GM21529 (cell line): Measurements from ENCODE around the gene DPEP3.
A peak's percentile ranks its signal among the peaks of the same experiment; 100 is the strongest.
"Not testable (repeated sequence)": the region's sequence is repeated elsewhere in the genome, so short reads cannot be mapped to it uniquely, and the experiment has no call there.

Experiments
- ATAC-seq: cut with Tn5 transposase; IDR thresholded peaks from one replicate; pipeline ENCODE4 v1.9.1; 2021; ENCODE audit not compliant: unreplicated experiment

The DPEP3 gene

DNA sequence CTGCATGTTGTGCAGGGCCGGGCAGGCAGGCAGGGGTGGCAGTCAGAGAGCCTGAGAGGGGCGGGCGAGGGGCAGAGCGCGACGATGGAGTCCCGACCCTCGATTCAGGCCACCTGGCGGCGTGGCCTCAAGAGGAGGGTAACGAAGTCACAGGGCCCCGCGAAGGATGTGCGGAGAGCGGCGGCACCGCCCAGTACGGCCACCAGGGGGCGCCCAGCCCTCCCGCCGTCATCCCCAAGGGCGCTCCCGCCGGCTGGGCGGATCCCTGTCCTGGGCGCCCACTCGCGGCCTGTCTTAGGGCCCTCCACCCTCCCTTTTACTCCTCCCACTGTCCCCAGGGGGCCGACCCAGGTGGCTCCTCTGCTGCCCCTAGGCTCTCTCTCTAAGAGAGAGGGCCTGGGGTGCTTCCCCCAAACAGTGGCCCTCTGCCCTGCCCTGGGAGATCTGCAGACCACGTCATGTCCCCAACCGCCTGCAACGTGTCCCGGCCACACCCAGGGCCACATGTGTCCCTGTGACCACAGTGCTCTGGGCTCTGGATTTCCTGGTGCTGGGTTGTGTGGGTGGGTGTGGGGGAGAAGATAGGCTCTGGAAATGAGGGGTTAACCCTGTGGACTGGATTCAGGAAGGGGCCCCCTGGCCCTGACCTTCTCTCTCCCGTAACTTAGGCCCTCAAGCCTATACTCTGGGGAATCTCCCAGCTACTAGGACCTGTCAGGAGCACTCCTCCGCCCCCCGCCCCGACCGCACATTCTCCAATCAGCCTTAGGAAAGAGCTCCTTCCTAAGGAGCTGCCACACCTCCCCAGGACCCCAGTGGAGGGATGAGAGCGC lies 13.1 kb upstream of the DPEP3 start:
- ATAC-seq: peak; percentile 69

DNA sequence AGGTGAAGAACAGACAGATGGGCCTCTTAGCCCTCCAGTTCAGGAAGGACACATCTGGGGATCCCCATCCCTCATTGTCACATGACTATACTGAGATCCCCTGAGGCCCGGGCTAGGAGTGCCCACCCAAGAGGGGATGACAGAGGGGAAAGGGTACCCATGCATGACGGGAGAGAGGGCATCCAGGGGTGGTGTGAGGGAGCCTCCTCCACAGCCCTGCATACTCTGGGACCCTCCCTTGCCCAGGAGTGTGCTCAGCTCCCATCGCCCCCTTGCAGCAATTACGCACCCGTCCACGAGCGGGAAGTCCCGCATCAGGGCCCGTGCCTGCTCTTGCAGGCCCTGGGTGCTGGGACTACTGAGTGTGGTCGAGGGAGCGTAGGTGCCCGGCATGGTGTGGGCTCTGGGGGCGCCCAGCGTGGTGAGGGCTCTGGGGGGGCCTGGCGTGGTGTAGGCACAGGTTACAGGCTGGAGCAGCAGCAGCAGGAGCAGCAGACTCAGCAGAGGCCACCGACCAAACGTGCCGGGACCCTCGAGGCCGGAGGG lies 12.4 kb upstream of the DPEP3 start:
- no peak for ATAC-seq

DNA sequence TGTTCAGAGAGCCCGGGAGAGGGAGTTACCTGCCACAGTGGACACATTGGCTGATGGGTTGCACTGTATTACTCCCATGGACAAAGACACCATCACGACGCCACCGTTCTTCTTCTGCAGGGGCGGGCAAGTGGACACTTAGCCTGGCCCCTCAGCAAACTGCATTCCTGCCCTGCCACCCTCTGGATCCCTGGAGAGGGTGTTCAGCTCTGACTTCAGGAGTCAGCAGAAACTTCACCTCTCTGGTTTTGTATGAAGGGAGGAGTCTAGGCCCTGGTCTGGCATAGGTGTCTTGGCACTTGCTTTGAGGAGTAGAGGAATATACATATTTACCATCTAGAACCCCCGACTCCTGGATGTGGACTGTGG lies 9.7 kb upstream of the DPEP3 start:
- ATAC-seq: no peak

DNA sequence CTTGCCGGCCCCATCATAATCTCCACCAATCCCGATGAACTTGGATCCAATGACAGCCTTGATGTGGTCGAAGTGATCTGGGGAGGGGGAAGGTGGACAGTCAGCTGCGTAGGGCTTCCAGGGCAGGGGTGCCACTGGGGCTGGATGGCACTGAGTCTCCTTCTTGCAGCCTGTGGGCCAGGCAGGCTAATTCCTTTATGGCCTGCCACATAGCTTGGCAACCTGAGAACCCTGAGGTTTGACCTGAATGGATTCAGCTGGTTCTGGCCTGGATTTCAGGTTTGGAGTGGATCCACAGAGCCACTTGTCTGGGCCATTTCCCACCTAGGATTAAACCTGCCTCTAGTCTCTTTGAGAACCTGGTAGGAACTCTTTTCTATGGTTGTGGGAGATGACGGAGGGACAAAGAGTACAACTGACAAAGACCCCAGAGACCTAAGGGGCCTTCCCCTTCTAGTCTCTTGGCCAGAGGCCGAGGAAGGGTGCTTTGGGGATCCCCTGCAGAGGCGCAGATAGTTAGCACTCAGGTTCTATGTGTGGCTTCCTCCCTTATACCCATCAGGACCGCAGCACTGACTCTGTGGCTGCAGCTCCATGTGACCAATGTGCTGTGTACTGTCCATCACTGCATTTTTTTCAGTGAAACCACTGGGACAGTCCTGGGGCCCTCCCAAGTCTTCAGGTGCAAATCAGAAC lies 9.2 kb upstream of the DPEP3 start:
- ATAC-seq: peak; percentile 29

DNA sequence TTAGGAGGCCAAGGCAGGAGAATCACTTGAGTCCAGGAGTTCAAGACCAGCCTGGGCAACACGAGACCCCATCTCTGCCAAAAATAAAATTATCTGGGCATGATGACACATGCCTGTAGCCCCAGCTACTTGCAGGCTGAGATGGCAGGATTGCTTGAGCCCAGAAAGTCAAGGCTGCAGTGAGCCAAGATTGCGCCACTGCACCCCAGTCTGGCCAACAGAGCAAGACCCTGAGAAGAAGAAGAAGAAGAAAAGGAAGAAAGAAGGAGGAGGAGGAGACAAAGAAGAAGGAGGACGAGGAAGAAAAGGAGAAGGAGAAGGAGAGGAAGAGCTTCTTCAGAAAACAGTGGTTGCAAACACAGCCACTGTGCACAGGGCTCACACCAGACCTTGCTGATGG lies 8.4 kb upstream of the DPEP3 start:
- no peak for ATAC-seq

DNA sequence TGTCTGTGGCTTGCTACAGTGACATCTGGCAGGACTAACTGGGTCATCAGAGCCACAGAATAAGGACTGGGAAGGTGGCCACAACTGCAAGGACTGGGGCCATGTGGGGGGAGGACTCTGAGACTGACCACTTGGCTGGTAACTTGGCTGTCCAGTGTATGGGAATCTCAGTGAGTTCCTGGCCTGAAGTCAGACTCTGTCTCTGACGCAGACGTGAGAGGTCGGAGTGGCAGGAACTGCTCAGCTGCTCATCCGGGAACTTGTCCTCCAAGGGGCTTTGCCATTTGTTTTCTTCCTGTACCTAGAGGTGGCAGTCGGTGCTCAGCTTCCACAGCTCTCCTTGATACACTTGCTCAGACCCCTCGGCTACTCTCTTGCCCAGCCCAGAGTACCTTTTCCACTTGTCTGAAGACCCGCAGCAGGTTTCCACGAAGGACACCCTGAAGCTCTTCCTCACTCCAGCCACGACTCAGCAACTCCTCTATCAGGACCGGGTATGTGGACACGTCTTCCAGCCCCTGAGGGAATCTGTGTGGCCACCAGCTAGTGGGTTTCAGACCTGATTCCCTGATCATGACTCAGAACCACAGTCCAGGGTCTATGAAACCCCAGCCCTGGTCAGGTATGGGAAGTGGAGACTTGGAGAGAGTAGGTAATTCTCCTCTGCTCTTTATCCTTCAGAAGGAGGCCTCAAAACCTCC lies 7.3 kb upstream of the DPEP3 start:
- ATAC-seq: no peak

DNA sequence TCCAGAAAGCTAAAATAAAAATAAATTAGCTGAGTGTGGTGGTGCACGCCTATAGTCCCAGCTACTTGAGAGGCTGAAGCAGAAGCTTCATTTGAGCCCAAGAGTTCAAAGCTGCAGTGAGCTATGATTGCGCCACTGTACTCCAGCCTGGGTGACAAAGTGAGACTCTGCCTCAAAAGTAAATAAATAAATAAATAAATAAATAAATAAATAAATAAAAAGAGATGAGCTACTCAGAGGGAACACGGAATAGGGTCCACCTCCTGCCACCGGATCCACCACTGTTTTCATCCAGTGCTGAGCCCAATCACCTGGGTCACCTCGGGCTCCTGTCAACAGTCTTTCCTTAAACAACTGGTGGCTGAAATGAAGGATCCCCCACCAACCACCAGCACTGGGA lies 6.7 kb upstream of the DPEP3 start:
- ATAC-seq: no peak

DNA sequence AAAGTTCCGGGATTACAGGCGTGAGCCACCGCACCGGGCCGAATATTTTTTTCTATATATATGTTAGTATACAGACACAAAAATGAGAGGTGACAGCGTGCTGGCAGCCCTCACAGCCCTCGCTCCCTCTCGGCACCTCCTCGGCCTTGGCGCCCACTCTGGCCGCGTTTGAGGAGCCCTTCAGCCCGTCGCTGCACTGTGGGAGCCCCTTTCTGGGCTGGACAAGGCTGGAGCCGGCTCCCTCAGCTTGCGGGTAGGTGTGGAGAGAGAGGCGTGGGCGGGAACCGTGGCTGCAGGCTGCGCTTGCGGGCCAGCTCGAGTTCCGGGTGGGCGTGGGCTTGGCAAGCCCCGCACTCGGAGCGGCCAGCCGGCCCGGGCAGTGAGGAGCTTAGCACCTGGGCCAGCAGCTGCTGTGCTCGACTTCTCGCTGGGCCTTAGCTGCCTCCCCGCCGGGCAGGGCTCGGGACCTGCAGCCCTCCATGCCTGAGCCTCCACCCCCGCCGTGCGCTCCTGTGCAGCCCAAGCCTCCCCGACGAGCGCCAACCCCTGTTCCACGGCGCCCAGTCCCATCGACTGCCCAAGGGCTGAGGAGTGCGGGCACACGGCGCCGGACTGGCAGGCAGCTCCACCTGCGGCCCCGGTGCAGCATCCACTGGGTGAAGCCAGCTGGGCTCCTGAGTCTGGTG lies 1.9 kb upstream of the DPEP3 start:
- no peak for ATAC-seq

DNA sequence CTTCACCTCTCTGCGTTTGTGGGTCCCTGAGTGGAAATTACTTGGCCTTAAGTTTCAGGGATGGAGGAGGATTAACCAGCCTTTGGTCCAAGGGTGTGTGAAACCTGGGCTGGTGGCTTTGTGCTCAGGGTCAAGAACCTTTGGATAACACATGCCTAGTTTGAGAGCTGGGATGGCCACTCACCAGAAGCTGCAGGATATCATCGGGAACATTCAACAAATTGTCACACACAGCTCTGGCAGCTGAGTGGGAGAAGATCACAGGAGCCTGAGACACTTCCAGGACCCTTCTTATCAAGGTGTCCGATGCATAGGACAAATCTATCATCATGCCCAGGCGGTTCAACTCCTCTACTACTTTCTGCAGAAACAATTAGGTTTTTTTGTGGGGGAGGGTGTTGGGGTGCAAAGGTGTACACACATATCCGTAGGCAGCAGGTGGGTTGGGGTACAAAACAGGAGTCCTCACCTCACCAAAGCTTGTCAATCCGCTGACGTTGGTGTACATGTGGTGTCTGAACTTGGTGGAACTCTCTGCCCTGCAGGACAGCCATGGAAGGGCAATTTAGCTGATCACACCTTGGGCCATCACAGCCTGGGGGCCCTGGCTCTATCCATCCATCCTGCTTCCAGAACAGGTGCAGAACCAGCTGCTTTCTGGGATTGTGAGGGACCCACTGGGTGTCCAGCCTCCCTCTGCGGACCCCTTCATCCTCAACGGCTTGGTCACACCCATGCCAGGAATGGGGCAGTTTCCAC lies 2.7 kb downstream of the DPEP3 start:
- ATAC-seq: no peak

DNA sequence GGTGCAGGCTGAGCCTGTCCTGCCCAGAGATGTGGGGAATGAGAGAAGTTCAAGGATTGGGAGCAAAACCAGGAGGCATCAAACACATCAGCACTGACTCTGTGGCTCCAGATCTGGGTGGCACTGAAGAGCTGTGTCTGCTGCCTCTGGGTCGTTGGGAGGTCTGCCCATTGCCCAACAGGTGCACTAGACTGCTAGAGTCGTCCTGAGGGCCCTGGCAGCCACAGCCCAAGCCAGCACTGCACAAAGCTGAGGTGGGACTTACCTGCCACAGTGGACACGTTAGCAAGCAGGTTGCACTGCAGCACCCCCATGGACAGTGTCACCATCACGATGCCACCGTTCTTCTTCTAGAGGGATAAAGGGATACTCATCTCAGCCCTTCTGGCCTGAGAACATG lies 3.3 kb downstream of the DPEP3 start:
- ATAC-seq: no peak

DNA sequence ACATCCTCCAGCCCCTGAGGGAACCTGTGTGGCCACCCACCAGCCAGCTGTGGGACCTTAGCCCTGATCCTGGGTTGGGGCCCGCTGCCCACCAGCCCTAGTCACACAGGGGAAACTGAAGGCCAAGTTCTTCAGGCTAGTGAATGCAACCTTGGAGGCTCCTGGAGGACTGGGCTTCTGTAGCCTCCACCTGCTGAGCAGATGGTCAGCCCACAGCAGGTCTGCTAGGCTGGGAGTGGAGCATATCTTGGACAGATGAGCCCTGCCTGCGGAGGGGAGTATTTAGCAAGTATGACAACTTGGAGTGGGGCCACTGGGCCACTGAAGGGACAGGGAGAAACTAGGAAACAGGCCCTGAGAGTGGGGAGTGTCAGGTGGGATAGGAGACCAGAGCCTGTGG lies 4.1 kb downstream of the DPEP3 start:
- no peak for ATAC-seq

DNA sequence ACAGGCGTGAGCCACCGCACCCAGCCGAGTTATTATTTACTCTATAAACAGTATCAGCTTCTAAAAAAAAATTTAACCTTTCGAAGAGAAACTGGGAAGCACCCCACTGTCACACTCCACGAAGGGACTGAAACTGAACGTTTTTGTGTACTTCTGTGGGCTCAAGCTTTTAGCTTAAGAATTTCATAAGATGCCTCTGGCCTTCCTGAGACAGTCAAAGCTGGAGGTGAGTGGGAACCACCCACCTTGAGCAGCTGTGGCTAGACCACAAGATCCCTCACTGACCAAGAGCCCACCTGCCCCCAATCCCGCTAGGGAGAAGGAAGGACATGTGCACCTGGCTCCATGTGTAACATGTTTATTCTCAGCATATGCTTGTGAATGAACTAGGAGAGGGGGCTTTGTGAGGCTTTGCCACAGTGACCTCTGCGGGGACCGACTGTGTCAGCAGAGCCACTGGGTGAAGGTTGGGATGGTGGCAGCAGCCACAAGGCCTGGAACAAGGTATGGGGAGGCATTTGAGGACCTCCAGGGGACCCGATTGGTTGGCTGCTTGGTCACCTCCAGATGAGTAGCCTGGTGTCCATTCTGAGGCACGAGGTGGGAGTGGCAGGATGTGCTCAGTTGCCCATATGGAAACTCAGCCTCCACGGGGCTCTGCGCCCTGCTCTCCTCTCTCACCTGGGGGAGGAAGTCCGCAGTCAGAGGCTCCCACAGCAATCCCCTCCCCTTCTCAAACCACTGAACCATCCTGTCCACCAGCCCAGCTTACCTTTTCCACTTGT lies 4.8 kb downstream of the DPEP3 start:
- no peak for ATAC-seq

DNA sequence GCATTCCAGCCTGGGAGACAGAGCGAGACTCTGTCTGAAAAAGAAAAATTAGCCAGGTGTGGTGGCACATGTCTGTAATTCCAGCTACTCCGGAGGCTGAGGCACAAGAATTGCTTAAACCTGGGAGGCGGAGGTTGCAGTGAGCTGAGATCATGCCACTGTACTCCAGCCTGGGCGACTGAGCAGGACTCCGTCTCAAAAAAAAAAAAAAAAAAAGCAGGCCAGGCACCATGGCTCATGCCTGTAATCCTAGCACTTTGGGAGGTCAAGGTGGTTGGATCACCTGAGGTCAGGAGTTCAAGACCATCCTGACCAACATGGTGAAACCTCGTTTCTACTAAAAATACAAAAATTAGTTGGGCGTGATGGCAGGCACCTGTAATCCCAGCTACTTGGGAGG lies 8.0 kb downstream of the DPEP3 start:
- ATAC-seq: not testable (repeated sequence)

DNA sequence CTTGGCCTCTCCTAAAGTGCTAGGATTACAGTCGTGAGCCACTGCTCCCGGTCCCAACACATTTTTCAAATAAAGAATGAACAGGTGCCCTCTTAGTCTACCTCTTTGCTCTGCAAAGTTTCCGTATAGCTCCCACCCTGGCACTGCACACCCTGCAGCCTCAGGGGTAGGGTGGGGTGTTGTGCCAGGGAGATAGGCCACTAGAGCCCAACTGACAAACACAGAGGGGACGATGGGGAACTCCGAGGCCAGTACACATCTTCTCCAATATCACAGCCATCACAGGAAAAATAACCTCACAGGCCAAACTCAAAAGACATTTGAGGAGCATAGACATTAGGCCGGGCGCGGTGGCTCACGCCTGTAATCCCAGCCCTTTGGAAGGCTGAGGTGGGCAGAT lies 9.2 kb downstream of the DPEP3 start:
- ATAC-seq: no peak

DNA sequence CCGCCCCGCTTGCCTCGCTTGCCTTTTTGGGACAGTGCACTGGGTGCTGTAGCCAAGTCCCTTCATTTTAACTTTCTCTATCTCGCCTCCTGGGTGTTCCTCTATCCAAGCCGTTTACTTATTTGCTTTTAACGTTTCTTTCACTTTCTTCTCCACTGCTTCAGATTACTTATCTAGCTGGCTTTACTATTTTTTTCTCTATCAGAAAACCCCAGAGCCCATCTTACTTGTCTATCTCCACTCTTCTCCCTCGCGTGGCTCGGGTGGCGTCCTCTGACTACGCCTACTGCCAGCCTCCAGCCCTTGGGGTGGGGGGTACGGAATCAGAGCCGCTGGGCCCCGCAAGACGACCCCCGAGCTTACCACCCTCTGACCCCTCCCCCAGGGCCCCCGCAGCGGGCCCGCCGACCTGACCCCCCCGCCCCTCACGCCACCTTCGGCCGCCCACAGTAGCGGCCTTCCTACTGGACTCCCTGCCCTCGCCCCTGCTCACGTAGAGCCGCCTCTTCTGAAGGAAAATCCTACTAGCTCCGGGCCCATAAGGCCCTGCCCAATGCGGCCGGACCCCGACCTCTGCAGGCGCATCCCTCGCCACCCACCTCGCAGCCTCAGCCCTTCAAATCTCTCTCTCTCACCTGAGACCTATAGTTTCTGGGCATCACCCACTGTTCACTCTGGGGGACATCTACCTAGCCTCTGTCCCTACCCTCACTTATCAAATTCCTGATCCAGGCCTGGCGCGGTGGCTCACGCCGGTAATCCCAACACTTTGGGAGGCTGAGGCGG lies 10.9 kb downstream of the DPEP3 start:
- ATAC-seq: no peak

DNA sequence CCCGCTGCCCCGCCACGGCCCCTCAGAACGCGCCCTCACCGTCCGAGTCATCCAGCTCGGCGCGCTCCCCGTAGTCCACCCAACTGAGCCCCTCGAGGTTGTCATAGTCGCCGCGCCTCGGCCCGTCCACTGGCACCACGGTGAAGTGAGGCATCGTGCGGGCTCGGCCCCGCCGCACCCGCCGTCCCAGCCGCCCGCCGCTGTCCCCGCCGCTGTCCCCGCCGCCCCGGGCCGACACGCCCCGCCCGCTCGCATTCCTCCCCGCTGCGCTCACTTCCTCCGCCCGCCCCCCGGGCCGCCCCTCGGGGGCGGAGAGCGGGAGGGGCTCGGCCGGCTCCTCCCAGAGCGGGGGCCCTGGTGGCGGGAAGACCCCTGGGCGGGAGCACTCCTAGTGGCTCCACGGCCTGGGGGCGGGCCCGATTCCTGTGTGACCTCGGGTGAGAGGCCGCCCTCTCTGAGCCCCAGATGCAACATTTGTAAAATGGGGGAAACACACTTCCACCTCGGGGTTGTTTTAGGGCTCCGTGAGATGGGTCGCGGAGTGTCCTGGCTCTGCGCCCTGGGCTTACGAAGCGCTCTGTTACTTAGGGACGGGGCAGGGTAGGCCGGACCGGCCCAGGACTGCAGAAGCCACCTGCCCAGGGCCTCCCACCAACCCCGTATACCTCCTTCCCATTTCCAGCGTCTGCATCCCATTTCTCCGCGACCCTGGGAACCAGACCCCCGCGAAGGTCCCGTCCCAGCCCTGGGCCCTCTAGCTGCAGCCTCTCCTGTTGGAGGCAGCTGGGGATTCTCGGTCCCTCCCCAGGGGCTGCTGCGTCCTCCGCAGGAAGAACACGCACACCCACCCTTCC lies 11.7 kb downstream of the DPEP3 start, which contains the start of gene SLC12A4:
Gene SLC12A4, minus strand, starts transcription at position 238 of the 854 bp plus-strand sequence. Its CDS starts 84 bp downstream, at position 154.
- peak; percentile 78 for ATAC-seq

DNA sequence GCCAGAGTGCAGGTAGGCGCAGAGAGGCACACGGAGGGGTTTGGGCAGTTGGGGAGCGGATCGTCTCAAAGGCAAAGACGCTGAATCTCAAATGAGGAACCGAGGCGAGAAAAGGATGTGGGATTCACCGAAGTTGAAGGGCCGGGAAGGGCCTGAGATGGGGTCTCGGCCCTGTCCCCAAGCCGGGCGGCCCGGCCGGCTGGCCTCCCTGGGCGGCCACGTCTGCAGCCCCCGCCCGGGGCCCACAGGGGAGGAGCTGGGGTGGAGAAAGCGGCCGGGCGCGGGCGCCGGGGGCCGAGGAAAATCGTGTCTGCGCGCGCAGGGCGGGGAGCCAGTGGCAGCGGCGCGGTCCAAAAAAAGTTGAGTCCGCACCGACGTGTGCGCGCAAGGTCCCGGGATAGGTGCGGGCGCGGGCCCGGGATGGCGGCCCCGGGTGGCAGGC lies 12.3 kb downstream of the DPEP3 start:
- peak; percentile 27 for ATAC-seq
